A673 (cell line): ENCODE measurements around the gene KLF16. TPM values are rescaled to one million over a fixed set of nuclear protein-coding genes. Genes with fewer than 3 reads are reported as not detected.

Experiments used
- BruUV-seq: library from RNA; stranded (reverse); fragments of 400-500 nt; replicated peaks from 2 replicates; lab custom pipeline; 2021; lab: Mats Ljungman, UMichigan
- CTCF ChIA-PET: fragments of 300-600 bp; sonication (Branson Sonifier 250); formaldehyde crosslinking; loops from one replicate; lab custom pipeline; 2022; ENCODE audit warnings: antibody characterized with exemption; lab: Charles Lee
- POLR2A ChIA-PET: fragments of 300-600 bp; sonication (Branson Sonifier 250); formaldehyde crosslinking; loops from one replicate; lab custom pipeline; 2022; ENCODE audit warnings: antibody characterized with exemption; ENCODE audit not compliant: low non-redundant PET; lab: Charles Lee
- DNase-seq: peaks from one replicate; pipeline ENCODE4 v3.0.0-alpha.2; 2015; ENCODE audit warnings: low spot score
- H3K27ac ChIP-seq: fragments of 200-600 bp; sonication (generic); 2 replicates; pipeline ENCODE4 v1.5.1; 2016; ENCODE audit warnings: mixed run types, low read depth, mild to moderate bottlenecking, mixed read lengths, antibody characterized with exemption, low read length; ENCODE audit not compliant: poor library complexity, severe bottlenecking
- H3K27me3 ChIP-seq: fragments of 200-600 bp; sonication (generic); replicated peaks from 2 replicates; pipeline ENCODE4 v1.6.1; 2017; ENCODE audit warnings: mixed run types, low read depth, mild to moderate bottlenecking, mixed read lengths, antibody characterized with exemption, low read length; ENCODE audit not compliant: insufficient read depth, poor library complexity
- H3K36me3 ChIP-seq: fragments of 200-600 bp; sonication (generic); 2 replicates; pipeline ENCODE4 v1.6.1; 2016; ENCODE audit warnings: mixed run types, mild to moderate bottlenecking, mixed read lengths, antibody characterized with exemption, low read length; ENCODE audit not compliant: insufficient read depth, poor library complexity, severe bottlenecking
- H3K4me1 ChIP-seq: fragments of 200-600 bp; sonication (generic); 2 replicates; pipeline ENCODE4 v1.6.1; 2017; ENCODE audit warnings: mixed run types, mild to moderate bottlenecking, mixed read lengths, antibody characterized with exemption, low read length; ENCODE audit not compliant: insufficient read depth, poor library complexity, severe bottlenecking
- H3K4me3 ChIP-seq: fragments of 200-600 bp; sonication (generic); 2 replicates; pipeline ENCODE4 v1.5.1; 2016; ENCODE audit warnings: low read depth, mixed run types, mild to moderate bottlenecking, mixed read lengths, low read length; ENCODE audit not compliant: poor library complexity, severe bottlenecking
- H3K9me3 ChIP-seq: fragments of 200-600 bp; sonication (generic); 2 replicates; pipeline ENCODE4 v1.6.1; 2016; ENCODE audit warnings: mixed run types, low read depth, mild to moderate bottlenecking, mixed read lengths, antibody characterized with exemption, low read length; ENCODE audit not compliant: poor library complexity, severe bottlenecking
- EZH2 ChIP-seq: fragments of 200-600 bp; sonication (generic); IDR thresholded peaks from 2 replicates; pipeline ENCODE4 v1.6.1; 2017; ENCODE audit warnings: borderline replicate concordance, low read depth, mild to moderate bottlenecking, mixed read lengths, antibody characterized with exemption, low read length; ENCODE audit not compliant: poor library complexity, severe bottlenecking
- intact Hi-C: fragments of 100-400 bp; cut with micrococcal nuclease; formaldehyde crosslinking; loops from one replicate; pipeline ENCODE4 v1.10.0; 2022; ENCODE audit not compliant: unreplicated experiment
- total RNA-seq: library from RNA; stranded (reverse); gene quantifications from 2 replicates; pipeline ENCODE4 v1.2.3, GENCODE V29; 2021
- TF ChIP-seq, protein P1 (sequence below): fragments of 300-800, 200-600 bp; sonication (generic); conservative IDR thresholded peaks from 2 replicates; pipeline ENCODE4 v1.5.1; 2017; ENCODE audit warnings: low read depth, mild to moderate bottlenecking, antibody characterized with exemption, low read length, moderate library complexity, mixed read lengths

The KLF16 gene
- total RNA-seq, 1 experiment from 2014 or later = 46.8 TPM

DNA sequence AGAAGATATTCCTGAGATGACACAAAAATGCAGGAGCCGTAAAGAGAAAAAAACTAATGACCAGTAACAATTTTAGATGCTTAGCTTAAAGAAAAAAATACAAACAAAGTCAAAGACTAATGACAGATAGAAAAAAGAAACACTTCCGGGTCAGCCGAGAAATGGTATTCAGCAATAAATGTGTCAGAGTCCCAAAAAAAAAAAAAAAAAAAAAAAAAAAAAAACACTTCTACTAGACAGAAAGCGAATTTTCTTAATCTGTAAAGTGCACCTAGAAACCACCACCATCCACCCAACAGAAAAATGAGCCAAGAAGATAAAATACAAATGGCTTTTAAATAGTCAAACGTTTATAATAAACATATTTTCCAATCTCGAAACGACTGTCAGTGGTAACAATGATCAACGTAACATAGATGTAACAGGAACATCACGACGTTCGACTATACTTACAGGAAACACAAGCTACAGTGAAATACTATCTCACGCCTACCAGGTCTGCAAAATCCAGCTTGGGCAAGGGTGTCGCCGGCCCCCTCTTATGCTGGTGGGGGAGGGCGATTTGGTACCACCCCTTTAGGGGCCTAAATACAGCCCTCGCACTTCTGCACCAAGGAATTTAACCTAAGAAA is 11.3 kb upstream of the KLF16 start:
- H3K36me3 ChIP-seq = peaks cover 8% of the 10 kb centered on the region
- peaks cover 24% of the 10 kb centered on the region for H3K4me1 ChIP-seq
- DNase-seq = no peak
- ChIA-PET POLR2A (no interaction called here), CTCF (interaction anchor here (0.7 kb wide), 1 partner anchor 10 kb away, joined by 3 read pairs; no protein-coding TSS in a partner anchor)
- peak overlapping the region; percentile 93 for H3K27ac ChIP-seq
- TF ChIP-seq EZH2 = no peak
- TF ChIP-seq, protein P1, sequence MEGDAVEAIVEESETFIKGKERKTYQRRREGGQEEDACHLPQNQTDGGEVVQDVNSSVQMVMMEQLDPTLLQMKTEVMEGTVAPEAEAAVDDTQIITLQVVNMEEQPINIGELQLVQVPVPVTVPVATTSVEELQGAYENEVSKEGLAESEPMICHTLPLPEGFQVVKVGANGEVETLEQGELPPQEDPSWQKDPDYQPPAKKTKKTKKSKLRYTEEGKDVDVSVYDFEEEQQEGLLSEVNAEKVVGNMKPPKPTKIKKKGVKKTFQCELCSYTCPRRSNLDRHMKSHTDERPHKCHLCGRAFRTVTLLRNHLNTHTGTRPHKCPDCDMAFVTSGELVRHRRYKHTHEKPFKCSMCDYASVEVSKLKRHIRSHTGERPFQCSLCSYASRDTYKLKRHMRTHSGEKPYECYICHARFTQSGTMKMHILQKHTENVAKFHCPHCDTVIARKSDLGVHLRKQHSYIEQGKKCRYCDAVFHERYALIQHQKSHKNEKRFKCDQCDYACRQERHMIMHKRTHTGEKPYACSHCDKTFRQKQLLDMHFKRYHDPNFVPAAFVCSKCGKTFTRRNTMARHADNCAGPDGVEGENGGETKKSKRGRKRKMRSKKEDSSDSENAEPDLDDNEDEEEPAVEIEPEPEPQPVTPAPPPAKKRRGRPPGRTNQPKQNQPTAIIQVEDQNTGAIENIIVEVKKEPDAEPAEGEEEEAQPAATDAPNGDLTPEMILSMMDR = no peak
- intact Hi-C loops = no loop called here
- H3K4me3 ChIP-seq = peak overlapping the region; percentile 87
- BruUV-seq = no TSS peak
- no peaks in the 10 kb centered on the region for H3K9me3 ChIP-seq
- H3K27me3 ChIP-seq = no peaks in the 10 kb centered on the region

DNA sequence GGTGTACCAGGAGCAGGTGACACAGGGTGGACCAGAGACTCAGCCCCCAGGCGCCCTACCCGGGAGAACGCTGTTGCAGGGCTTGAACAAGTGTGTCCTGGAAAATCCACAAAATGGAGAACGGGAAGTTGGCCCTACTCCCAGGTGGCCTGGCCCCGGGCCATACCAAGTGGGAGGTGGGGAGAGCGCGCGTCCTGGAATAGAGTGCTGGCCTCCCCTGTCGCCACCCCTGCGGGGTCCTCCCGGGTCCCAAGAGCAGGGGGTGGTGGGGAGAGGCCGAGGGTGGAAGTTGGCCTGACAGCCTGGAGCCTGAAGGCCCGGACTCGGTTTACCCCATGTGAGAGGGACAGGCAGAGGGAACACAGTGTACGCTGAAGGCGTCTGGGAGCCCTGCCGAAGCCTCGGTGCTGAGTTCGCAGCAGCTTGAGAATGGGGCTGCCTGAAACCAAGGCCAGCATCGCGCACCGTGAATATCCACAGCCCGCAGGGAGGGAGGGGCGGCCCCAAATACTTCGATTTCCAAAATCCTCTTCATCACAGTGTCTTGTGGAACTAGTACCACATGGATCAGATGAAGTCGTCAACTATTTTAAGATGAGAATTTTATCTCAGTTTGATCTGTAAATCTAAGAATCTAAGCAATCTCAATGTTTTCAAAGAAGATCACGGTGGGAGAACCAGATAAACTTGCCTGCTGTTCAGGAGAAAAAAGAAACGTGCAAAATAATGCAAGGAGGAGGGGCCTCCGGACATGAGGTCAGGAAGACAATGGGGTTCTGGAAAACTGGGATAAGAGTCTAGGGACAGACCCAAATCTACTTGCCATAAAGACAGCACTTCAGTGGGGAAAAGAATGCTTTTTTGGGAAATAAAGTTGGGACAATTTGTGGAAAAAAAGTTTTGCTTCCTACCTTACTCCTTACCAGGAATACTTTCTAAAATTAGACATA is 10.4 kb upstream of the KLF16 start:
- POLR2A ChIA-PET = no interaction called here
- peak overlapping the region; percentile 87 for H3K4me3 ChIP-seq
- intact Hi-C loops = no loop called here
- H3K27me3 ChIP-seq = no peaks in the 10 kb centered on the region
- TF ChIP-seq, protein P1 = no peak
- no peak for TF ChIP-seq EZH2
- H3K36me3 ChIP-seq = peaks cover 8% of the 10 kb centered on the region
- H3K4me1 ChIP-seq = peaks cover 24% of the 10 kb centered on the region
- DNase-seq = no peak
- CTCF ChIA-PET = no interaction called here
- no TSS peak for BruUV-seq
- H3K9me3 ChIP-seq = no peaks in the 10 kb centered on the region
- peak overlapping the region; percentile 93 for H3K27ac ChIP-seq

DNA sequence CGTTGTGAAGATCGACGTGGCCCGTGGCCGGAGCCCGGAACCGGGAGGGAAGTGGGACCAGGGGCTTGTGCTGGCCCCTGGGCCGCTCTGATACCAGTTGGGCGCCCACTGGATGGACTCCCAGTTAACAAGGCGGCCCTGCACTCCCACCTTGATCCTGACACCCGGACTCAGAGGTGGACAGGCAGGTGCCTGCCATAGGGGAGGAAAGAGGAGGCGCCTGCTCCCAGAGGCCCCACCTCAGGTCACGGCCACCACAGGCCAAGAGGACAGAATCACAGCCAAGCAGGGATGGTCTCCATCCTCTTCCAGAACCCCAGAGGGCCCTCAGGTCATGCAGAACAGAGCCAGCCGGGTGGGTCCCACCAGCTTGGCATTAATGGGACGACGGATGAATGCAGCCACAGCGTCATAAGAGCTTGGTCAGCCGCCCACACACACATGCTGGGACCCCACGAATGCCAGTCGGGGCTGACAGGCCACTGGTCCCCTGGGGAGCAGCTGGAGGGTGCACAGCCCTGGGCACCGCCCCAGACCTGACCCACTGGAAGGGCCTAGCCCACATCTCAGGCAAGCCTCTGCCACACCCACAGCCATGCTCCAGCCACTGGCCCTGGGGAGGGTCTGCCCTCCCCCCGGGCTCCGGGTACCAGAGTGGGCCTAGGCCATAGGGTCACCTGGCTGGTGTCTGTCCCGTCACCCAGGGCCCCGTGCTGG is 9.6 kb upstream of the KLF16 start:
- no TSS peak for BruUV-seq
- ChIA-PET CTCF (no interaction called here), POLR2A (no interaction called here)
- H3K4me3 ChIP-seq = no peak overlapping the region
- intact Hi-C loops = no loop called here
- H3K27ac ChIP-seq = peak overlapping the region; percentile 48
- H3K36me3 ChIP-seq = peaks cover 8% of the 10 kb centered on the region
- no peaks in the 10 kb centered on the region for H3K27me3 ChIP-seq
- H3K4me1 ChIP-seq = peaks cover 24% of the 10 kb centered on the region
- no peak for TF ChIP-seq EZH2
- TF ChIP-seq, protein P1 = no peak
- DNase-seq = no peak
- H3K9me3 ChIP-seq = no peaks in the 10 kb centered on the region
